Fibroblast of peridontal ligament (primary cell): ENCODE results near the gene ZNF274.
"Not testable (repeated sequence)": the region's sequence is repeated elsewhere in the genome, so short reads cannot be mapped to it uniquely, and the experiment has no call there.

Source experiments
- DNase-seq: peaks from one replicate; pipeline ENCODE4 v3.0.0-alpha.2; 2010; ENCODE audit errors: extremely low read depth

The ZNF274 gene

DNA sequence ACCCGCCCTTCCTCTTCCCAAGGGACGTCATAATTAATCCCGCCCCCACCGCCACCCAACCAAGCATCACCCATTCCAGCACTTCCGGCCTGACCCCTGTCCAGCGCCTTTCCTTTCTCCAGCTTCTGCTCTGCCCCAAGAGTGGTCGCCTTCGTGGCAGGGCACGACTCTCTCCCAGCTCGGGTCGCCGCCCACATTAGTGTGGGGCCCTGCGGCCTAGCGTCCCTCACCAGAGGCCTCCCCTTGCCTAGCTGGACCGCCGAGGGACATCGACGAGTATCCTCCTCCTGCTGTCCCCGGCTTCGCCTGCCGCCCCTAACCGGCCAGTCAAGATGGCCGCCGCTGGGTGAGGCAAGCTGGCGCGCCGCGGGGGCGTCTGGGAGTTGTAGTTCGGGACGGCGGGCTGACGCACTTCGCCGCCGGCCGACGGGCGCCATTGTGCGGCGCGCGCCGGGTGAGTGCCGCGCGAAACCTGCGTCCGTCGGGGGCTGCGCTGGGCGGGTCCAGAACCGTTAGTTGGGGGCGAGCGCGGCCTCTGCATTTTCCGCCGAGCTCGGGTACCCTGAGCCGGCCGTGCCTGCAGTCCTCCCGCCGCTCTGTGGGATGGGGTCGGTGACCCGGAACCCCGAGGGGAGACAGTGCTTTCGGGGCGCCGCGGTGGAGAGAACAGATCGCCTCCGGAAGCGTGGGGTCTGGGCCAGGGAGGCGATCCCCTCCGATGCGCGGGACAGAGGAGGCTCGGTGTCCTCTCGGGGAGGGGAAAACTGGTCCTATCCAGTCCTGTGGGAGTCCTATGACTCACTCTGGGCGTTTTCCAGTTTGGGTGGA lies at the start of gene ZNF274:
Gene ZNF274, plus strand, starts transcription at position 73 of the 828 bp plus-strand sequence. CDS start 905 bp downstream, outside the sequence.
- peak; percentile 88 for DNase-seq

DNA sequence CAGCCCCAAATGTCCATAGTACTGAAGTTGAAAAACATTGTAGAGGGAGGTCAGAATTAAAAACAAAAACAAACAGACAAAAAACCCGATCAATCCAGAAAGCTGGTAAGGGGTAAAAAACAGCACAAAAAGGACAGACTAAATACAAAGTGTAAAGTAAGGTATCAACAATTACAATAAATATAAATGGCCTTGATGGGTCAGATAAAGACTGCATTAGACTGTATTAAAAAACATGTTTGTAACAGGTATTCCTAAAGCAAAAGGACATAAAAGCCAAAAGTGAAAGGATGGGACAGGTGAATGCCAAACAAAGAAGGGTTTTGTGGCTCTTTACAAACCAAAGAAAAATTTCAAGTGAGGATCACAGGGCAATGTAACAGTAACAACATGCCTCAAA lies 48.6 kb upstream of the ZNF274 start:
- DNase-seq: no peak

DNA sequence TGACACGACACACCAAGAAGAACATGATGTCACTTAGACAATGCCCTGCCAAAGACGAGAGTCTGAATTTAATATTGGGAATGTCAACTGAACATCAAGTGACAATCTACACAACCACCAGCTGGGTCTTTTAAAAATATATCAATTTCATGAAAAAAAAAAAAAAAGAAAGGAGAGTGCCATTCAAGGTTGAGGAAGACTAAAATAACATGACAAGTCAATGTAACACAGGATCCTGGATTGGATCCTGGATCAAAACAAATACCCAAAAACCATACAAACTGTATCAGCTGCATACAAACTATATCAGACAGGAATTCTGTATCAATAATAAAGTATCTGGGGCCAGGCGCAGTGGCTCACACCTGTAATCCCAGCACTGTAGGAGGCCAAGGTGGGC lies 37.0 kb upstream of the ZNF274 start:
- DNase-seq: no peak

DNA sequence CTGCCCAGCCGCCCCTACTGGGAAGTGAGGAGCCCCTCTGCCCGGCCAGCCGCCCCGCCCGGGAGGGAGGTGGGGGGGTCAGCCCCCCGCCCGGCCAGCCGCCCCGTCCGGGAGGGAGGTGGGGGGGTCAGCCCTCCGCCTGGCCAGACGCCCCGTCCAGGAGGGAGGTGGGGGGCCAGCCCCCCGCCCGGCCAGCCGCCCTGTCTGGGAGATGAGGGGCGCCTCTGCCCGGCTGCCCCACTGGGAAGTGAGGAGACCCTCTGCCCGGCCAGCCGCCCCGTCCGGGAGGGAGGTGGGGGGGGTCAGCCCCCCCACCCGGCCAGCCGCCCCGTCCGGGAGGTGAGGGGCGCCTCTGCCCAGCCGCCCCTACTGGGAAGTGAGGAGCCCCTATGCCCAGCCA lies 35.4 kb upstream of the ZNF274 start:
- not testable (repeated sequence) for DNase-seq

DNA sequence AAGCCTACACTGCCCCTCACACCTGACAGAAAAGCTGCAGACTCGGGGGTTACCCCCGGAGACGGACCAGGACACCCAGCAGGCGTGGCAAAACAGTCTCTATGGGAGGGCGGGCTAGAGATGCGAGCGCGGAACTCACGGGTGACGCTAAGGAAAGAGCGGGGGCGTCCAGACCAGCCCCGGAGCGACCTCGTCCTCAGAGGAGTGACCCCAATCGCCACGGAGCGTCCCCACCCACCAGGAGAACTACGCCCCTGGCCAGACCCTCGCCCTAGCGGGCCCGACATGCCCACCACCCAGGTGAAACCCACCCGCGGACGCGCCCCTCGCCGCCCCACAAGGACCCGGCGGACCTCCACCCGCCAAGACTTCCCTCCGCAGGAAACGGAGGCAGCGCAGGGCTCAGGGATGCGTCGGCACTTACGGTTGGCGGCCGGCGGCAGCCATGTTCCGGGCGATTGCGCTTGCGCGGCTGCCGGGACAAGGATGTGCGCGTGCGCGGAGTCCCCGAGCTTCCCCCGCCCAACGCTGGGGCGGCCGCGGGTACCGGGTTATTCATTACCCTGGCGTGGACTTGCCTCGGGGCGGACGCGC lies 32.4 kb upstream of the ZNF274 start, which contains the start of gene ZNF329:
Gene ZNF329, minus strand, starts transcription at position 462 of the 594 bp plus-strand sequence. CDS start 21,286 bp downstream, outside the sequence.
- peak; percentile 76 for DNase-seq

DNA sequence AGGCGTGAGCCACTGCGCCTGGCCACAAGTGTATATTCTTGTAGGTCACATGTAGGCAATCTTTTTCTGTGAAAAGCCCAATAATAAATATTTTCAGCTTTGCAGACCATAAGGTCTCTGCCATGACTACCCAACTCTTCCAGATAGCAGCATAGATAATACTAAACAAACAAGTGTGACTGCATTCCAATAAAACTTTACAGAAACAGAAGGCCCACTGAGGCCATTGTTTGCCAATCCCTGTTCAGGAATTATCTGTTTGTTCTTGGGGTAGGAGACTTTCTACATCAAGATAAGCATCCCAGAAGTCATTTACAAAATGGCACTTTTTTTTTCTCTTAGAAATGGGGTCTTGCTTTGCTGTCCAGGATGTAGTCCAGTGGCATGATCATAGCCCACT lies 29.5 kb upstream of the ZNF274 start:
- DNase-seq: no peak

DNA sequence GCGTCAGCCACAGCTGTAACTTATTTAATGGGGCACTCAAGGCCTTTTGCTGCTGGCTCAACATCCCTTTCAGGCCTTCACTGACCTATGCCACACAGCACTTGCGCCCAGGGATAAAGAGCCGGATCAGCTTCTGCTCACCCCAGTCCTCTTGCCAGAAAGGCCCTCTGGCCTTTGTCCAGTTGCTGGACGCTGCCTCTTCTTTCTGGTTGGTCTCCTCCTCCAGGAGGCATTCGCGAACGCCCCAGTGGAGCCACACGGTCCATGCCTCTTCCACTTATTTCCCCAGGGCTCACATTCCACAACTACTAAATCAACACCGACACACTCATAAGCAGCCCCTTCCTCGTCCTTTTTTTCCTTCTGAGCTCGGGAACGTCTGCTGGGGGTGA lies 28.6 kb upstream of the ZNF274 start:
- peak; percentile 58 for DNase-seq

DNA sequence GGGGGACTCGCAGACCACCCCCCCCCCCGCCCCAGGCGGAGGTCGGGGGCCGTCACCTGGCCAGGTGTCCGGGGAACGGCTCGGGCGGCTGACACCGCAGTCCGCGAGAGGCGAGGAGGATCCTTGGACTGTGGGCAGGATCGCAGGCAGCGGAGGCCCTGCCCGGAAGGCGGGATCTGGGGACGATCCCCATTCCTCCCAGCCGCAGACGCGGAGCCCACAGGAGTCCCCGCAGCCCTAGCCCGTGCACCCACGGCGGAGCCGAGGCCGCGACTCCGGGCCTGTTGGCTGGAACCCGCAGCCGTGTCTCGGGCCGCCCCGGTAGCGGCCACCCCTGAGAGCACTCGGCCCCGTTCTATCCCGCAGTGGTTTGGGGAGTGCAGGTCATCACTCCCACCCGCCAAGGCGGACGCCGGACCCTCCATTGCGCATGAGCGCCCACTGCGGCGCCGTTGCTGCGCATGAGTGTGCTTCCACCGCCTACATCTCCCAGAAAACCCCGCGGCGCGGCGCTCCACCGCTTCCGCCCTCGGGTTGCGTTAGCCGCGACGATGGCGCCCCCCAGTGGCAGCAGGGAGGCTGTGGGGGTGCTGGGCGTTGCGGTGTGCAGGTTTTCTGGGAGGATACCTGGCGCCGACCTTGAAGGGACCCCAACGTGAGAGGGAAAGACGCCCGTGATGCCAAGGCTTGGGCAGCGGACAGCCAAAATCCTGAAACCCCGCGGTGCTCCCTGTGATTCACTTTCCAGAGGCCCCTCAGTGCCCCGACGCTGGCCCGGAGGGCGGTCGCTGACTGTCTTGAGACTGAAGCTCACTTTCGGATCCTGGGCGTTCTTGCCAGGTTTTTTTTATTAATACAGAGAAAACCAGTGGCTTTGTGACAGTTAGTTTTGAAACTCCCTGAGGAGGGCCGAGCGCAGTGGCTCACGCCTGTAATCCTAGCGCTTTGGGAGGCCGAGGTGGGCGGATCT lies 27.9 kb upstream of the ZNF274 start:
- DNase-seq: peak; percentile 91

DNA sequence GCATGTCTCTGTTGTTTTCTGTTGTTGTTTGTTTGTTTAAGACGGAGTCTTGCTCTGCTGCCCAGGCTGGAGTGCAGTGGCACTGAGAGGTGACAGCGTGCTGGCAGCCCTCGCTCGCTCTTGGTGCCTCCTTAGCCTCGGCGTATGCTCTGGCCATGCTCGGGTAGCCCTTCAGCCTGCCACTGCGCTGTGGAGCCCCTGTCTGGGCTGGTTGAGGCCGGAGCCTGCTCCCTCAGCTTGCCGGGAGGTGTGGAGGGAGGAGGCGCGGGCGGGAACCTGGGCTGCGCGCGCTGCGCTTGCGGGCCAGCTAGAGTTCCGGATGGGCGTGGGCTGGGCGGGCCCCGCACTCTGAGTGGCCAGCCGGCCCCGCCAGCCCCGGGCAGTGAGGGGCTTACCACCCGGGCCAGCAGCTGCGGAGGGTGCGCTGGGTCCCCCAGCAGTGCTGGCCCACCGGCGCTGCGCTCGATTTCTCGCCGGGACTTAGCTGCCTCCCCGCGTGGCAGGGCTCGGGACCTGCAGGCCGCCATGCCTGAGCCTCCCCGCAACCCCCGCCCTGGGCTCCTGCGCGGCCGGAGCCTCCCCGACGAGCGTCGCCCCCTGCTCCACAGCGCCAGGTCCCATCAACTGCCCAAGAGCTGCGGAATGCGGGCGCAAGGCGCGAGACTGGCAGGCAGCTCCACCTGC lies 25.7 kb upstream of the ZNF274 start:
- no peak for DNase-seq

DNA sequence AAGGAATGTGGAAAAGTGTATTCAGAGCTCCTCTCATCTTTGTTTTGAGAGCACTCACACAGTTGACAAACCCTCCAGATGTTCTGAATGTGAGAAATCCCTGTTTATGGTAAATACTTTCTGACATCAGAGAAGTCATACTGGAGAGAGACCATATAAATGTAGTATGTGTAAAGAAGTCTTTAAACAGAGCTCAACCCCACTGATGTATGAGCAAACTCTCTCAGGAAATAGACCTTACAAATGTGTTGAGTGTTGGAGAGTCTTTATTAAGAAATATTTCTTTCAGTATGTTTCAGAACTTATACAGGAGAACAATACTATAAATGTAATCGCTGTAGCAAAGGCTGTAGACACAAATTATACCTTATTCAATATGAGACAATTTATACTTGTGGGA lies 16.6 kb upstream of the ZNF274 start:
- no peak for DNase-seq

DNA sequence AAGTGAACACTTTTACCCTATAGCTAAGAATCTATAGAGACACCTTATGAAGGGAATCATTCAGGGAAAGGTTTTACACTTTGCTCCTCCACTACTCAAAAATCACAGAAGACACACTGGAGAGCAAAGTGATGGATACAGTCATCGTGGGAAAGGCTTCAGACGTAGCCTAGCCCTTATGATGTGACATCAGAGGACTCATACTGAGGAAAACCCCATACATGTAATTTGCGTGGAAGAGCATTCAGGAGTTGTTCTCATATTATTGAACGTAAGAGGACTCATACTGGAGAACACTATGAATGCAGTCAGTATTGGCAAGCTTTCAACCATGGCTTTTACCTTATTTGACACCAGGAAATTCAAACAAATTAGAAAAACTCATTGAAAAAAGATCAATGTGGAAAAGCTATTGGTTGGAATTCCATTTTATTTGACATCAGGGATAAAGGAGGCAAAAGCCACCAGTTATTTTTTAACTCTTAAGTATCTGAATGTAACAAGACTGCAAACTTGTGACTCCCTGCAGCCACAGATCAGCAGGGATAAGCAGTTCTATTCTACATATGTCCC lies 16.1 kb upstream of the ZNF274 start:
- DNase-seq: no peak

DNA sequence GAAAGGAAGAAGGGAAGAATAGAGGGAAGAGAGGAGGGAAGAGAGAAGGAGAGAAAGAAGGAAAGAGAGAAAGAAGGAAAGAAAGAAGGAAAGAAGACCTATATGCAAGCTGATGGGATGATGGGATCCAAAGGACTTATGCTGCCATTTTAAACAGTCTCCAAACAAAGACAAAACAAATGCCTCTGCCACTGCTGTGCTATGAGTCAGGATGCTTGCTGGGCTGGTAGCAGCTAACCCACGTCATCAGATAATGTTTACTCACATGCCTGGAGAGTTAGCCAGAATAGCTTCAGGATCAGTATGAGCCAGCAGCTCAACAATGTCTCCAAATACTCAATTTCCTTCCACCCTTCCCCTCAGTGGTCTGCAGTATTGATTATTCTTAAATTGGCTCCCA lies 12.0 kb upstream of the ZNF274 start:
- DNase-seq: peak; percentile 16

DNA sequence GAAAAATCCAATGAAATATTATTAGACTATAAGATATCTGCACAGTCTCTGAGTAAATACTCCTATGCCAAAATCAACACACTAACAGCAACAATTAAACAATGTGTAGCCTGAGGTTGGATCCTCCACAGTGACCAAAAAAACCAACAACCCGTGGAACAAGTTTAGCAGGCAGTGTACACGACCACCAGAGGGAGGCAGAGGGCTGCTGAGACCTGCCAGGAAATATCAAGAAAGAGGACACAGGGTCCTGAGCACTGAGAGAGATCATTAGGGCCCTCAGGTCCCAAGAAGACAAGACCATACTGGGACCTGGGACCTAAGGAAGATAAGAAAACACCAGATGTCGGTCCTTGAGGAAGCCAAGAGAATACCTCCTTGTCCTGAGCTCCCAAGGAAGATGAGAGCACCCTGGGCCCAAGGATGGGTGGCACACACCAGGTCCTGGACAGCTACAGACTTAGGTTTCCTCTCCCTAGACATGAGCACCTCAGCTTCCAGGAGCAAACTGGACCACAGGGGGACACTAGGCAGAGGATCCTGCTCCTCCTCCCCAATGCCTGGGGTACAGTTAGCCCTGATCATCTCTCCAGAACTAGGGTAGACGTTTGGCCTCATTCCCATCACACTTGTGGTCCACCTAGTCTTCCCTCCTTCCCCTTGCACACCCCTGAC lies 822 bp upstream of the ZNF274 start:
- no peak for DNase-seq

DNA sequence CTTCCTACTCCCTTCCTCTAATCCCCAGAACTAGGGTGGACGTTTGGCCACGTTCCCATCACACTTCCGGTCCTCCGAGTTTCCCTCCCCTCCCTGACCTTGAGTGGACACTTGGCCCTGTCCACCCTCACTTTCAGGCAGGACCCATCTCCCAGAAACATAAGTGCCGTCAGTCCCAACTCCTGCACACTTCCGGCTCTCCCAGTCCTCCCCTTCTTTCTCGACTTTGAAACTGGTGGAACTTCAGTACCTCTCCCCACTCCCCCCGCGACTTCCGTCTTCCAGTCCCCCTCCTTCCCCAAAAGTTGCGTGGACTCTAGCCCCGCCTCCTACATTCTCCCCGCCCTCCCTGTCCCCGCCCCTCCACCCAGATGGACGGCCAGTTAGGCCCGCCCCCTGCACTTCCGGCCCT lies 278 bp upstream of the ZNF274 start:
- no peak for DNase-seq

DNA sequence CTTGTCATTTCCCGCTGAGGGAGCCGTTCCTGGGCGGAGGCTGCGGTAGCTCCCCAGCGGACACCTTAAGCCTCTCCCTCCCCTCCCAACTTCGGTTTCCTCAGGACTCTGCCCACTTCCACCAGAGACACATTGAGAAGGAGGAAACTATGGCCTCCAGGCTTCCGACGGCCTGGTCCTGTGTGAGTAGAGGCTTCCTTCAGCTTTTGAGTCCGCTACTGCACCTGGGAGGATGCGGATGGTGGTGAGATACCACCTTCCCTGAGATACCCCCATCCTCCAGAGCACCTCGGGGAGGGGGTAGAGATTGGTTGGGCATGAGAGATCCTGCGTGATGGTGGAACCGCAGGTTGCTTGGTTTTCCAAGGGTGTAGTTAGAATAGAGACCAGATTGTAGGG lies 955 bp downstream of the ZNF274 start:
- DNase-seq: no peak

DNA sequence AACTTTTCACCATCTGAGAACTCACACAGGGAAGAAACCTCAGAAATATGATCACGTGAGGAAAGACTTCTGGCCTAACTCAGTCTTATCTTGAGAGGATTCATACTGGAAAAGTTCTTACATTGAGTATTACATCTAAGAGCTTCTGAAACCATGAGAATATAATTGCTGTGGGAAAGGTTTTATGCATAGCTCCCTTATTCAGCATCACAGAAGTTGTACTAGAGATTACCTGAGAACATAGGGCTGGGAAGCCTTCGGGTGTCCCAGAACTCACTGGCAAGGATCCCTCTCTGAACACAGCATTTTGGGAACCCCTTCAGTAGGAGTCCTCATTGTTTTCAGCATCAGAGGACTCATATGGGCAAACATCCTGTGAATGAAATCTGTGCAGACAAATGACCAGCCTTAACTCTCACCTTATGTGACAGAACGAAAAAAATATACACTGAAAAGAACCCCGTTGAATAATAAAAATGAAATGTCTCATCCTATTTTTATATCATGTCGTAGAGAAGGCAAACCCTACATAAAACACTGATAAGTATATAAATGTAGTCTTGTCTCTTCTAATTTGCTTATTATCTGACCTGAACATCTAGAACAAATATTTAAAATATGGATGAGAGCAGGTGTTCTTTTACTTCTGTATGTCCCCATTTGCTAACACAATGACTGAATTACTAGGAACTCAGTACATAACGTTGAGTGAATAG lies 14.2 kb downstream of the ZNF274 start:
- DNase-seq: peak; percentile 34

DNA sequence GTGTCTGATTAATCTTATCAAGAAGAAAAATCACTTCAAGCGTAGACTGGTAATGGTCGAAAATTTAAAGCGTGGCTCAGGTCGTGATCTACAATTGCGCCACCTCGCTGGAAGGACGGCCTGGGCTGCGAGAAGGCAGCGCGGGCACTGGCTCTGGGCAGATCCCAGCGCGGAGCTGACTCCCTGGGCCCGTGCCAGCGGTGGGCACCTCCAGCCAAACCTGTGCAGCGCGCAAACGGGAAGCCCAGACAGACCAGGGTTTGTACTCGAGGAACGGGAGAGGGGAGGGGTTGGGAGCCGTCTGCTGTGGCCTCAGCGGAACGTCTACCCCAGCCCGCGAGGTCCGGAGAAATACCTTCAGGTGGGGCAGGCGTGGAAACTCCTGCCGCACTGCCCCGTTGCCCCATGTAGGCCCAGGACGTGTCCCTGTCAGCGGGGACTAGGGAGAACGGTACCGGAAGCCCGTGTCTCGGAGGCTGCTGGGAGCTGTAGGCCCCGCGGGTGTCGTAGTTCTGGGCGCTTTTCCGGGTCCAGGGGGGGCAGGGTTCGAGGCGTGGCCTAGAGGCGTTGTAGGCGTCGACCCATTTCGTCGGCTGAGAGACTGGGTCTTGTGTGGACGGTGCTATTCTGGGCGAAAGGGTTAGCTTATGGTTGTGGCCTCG lies 21.1 kb downstream of the ZNF274 start:
- no peak for DNase-seq

DNA sequence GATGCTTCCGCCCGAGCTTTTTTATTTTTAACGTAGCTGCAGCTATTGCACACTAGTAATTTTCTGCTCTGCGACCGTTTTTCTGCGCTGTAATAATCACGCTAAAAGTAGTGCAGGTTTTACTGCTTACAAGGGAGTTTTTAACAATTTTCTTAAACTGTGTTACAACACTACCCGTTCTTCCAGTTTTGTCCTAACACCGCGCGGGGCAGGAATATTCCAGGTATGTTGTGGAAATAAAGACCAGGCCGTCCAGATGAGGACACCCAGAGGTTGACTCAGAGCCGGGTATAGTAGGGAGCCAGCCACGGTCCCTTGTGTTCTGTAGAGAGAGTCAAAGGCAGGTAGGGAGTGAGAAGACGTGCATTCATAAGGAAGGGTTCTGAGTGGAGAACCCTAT lies 21.7 kb downstream of the ZNF274 start:
- DNase-seq: no peak

DNA sequence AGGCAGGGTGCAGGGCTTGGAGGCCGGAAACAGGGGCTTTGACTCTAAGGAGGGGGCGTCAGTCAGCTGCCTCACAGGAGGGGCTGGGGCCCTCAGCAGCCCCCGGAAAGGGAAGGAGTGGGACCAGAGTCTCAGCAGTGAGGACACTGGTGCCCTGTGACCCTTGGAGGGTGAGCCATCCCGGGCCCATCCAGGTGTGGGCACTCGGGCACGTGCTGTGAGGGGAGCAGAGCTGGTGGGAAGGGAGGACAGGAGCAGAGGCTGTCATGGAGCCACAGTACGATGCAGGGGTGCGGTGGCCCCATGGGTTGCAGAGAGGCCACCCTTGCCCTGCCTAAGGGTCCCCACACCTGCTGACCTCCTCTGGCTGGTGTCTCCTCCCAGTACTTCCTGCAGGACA lies 26.7 kb downstream of the ZNF274 start:
- no peak for DNase-seq
